Measurements from ENCODE around the gene MUL1.

The MUL1 gene

DNA sequence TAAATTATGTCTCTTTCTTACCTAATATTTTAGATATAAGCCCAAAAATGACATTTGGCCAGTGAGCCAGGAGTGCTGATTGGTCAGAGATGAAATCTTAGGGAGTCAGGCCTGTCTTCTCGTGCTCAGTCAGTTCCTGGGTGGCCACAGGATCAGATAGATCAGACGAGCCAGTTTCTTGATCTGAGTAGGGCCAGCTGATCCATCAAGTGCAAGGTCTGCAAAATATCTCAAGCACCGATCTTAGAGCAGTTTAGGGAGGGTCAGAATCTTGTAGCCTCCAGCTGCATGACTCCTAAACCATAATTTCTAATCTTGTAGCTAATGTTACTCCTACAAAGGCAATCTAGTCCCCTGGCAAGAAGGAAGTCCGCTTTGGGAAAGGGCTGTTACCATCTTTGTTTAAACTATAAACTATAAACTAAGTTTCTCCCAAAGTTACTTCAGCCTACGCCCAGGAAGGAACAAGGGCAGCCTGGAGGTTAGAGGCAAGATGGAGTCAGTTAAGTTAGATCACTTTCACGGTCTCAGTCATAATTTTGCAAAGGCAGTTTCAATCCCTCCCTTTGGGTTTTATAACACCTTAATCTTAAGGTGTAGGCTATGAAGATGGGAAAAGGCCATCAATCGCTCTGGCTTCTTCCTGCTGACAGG, 11.8 kb upstream of the MUL1 start:
- in situ Hi-C loops (cut with MboI; ENCODE audit: low sequenced_read_pairs): loop anchor here (5.0 to 25.0 kb wide), 2 partner anchors 118 to 668 kb away; partner anchors contain the start of gene EIF4G3

DNA sequence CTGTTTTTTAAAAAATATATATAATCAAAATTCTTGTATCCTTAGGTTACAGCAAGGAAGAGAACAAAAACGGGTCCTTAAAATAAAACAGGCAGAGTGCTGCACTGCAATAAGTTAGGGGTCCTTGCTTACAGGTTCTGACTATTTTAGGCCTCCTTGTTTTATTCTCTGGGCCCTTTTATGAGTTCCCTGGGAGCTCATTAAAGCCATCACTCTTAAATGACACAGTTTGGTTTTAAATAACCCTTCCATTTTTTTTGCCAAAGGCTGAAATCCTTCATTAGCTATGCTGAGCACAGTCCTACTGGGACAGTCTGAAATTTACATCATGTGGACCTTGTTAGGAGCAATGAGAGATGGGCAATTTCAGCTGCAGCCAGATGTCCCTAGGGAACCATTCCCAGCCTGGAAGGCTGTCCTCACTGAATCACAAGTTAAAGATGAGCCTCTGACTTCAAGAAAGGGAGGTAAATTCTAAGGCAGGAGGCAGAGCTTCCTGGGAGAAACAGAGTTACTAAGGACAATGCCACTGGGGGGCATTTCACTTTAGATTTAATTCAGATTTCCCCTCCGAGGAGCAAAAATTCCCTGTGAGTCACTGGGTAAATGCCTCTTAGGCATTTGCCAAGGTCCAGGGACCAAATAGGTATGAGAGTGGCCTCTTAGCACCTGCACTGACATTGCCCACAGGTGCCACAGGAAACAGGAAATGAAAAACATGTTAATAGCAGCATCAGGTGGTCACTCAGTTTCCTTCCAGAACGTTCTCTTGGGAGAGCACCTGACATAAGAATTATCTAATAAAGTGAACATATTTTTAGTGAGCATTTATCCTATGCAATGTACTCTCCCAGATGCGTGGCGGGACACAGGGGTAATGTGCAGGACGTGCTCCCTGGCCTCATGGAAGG, 3.8 kb upstream of the MUL1 start:
- in situ Hi-C loops (cut with MboI; ENCODE audit: low sequenced_read_pairs): loop anchor here (25.0 kb wide), 1 partner anchor 676 kb away; the partner anchor contains the start of gene EIF4G3

DNA sequence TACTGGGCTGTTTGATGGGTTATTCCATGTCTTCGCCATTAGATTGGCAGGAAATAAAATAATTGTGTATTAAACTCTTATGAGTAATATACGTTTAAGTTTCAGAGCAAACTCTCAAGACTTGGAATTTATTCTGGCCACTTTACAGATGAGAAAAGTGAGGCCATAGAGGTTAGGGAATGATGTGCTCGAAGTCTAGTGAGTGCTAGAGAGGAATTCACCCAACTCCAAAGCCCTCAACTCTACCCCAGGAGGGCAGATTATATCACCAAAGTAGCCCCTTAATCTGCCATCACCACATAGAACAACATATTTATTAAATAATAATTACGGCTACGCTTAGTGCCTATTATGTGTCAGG, 440 bp upstream of the MUL1 start:
- in situ Hi-C loops (cut with MboI; ENCODE audit: low sequenced_read_pairs): loop anchor here (25.0 kb wide), 1 partner anchor 679 kb away; the partner anchor contains the start of gene EIF4G3

DNA sequence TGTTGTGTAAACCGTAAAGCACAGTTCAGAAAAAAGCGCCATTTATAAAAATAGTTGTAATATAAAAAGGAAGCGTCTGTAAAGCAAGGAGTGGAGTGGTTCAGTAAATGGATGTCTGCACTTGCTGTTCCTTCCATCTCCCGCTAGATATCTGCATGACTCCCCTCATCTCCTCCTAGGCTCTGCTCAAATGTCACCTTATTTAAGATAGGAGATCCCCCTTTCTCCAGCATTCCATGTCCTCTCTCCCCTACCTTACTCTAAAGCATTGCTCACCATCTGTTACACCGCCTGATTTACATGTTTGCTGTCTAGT, 745 bp downstream of the MUL1 start:
- in situ Hi-C loops (cut with MboI; ENCODE audit: low sequenced_read_pairs): loop anchor here (25.0 kb wide), 1 partner anchor 680 kb away; the partner anchor contains the start of gene EIF4G3

DNA sequence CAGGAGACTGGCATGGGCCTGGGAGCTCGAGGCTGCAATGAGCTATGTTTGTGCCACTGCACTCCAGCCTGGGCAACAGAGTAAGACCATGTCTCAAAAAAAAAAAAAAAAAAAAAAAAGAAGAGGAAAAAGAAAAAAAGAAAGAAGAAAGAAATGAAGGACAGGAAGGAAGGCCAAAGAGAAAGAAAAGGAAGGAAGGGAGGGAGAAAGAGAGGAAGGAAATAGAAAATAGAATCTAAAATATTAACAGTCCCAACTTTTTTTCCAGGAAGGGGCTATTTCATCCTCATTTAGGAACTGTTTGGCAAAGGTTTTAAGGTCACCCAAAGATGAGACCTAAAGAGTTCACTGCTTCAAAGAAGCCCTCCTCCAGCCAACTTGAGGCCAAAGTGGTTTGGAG, 2.5 kb downstream of the MUL1 start:
- in situ Hi-C loops (cut with MboI; ENCODE audit: low sequenced_read_pairs): loop anchor here (25.0 kb wide), 1 partner anchor 682 kb away; the partner anchor contains the start of gene EIF4G3

DNA sequence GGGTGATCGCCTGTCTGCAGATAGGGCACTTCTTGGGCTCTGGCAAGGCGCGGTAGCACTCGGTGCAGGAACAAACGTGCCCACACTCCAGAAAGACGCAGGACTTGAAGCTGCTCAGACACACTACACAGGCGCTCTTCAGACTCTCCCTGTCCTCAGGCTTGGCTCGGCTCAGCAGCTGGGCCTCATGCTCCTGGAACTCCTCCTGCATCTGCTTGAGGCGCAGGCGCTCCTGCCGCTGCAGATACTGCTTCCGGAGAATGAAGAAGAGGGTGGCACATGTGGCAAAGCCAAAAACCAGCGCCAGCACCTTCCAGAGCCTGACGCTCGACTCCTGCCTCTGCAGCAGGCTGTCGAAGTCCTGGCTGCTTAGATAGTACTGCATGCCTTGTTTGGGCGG, 7.2 kb downstream of the MUL1 start:
- in situ Hi-C loops (cut with MboI; ENCODE audit: low sequenced_read_pairs): loop anchor here (25.0 kb wide), 1 partner anchor 687 kb away; the partner anchor contains the start of gene EIF4G3

DNA sequence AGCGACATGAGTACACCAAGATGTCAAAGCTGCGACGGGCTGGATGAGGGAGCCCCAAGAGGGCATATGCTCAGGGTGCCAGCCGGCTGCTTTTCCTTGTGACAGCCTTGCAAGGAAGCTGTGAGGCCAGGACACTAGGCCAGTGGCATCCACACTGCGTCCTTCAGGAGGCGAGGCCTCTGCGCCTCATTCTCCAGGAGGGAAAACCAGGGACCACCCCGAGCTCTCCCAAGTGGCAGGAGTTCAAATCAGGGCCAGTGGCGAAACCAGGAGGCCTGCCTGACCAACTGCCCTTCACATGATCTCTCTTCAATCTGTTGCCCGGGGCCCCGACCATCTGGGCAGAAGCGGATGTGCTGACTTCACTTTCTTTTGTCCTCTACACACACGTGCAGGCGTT, 8.2 kb downstream of the MUL1 start:
- in situ Hi-C loops (cut with MboI; ENCODE audit: low sequenced_read_pairs): loop anchor here (10.0 to 25.0 kb wide), 3 partner anchors 287 to 688 kb away; partner anchors contain the start of genes EIF4G3 and PLA2G2E

DNA sequence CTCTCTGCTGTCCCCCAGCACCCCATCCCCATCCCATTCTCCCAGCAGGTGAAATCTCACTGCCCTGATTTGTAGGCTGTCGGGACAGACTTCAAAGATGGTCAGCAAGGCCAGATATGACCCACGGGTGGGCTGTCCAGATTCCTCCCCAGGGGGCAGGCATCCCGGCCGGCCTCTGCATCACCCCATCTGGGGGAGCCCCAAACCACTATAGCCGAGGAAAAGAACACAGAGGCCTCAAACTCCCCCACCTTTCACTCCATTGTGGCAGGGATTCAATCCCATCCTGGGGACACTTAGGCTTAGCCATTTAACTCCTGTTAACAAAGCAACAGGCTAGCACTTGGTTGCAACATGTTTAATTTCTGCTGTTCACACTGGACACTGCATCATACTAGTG, 8.8 kb downstream of the MUL1 start:
- in situ Hi-C loops (cut with MboI; ENCODE audit: low sequenced_read_pairs): loop anchor here (10.0 to 25.0 kb wide), 2 partner anchors 287 to 574 kb away; partner anchors contain the start of gene PLA2G2E

DNA sequence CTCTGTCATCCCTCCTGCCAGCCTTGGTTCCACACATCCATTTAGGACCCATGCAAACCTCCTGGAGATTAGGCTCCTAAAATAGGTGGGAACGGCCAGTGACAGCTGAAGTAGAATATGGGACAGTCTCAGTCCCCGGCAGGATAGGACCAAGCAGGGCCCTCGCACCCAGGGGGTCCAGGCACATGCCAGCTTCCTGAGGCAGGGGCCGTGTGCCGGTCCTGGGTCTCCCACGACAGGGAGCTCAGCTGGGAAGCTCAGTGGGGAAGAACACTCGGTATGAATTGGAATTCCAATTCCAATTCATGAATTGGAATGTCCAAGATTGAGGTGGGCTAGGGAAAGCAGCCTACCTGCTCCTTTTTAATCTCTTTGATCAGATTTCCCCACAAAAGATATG, 9.8 kb downstream of the MUL1 start:
- in situ Hi-C loops (cut with MboI; ENCODE audit: low sequenced_read_pairs): loop anchor here (10.0 to 25.0 kb wide), 2 partner anchors 286 to 573 kb away; partner anchors contain the start of gene PLA2G2E

DNA sequence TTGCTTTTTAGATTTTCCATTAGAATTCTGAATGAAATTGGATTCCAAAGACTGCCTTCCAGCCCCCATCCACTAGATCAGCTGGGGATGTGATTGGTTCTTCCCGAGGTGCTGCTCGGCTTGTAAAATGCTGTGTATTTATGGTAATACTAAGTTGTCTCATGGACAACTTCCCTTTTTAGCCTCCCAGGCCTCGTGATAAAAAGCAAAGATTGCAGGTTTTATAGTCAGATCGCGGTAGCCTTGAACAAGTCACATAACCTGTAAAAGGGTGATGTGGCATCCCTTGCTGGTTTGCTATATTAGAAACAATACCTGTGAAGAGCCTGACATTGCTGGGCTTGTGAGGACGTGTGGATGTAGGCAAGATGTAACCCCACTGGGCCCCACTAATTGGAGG, 10.4 kb downstream of the MUL1 start:
- in situ Hi-C loops (cut with MboI; ENCODE audit: low sequenced_read_pairs): loop anchor here (10.0 to 25.0 kb wide), 2 partner anchors 285 to 573 kb away; partner anchors contain the start of gene PLA2G2E

DNA sequence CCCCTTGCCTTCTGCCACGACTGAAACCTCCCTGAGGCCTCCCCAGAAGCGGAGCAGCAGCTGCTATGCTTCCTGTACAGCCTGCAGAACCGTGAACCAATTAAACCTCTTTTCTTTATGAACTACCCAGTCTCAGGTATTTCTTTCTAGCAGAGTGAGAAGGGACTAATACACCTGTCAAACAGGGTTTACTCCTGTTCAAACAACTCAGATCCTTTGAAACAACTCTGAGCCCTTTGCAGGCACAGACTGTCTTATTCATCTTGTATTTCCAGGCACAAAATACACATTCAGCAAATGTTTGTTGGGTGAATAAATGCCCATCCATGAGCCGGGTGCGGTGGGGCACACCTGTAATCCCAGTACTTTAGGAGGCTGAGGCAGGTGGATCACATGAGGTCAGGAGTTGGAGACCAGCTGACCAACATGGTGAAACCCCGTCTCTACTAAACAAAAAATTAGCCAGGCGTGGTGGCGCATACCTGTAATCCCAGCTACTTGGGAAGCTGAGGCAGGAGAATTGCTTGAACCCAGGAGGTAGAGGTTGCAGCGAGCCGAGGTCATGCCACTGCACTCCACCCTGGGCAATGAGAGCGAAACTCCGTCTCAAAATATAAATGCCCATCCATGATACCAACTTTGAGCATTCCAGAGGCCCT, 11.1 kb downstream of the MUL1 start:
- in situ Hi-C loops (cut with MboI; ENCODE audit: low sequenced_read_pairs): loop anchor here (10.0 to 25.0 kb wide), 2 partner anchors 285 to 572 kb away; partner anchors contain the start of gene PLA2G2E

DNA sequence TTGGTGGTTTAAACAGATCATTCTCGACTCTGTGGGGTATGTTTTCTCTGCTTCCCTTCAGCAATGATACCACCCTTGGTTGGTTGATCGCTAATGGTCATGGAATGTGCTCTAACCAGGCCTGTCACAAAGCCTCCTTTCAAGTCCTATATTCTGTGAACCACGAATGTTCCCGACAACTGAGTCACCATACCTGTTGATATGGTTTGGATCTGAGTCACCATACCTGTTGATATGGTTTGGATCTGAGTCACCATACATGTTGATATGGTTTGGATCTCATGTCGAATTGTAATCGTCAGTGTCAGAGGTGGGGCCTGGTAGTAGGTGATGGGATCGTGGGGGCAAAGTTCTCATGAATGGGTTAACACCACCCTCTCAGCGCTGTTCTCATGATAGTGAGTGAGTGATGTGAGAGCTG, 11.7 kb downstream of the MUL1 start:
- in situ Hi-C loops (cut with MboI; ENCODE audit: low sequenced_read_pairs): loop anchor here (10.0 to 25.0 kb wide), 2 partner anchors 284 to 571 kb away; partner anchors contain the start of gene PLA2G2E

DNA sequence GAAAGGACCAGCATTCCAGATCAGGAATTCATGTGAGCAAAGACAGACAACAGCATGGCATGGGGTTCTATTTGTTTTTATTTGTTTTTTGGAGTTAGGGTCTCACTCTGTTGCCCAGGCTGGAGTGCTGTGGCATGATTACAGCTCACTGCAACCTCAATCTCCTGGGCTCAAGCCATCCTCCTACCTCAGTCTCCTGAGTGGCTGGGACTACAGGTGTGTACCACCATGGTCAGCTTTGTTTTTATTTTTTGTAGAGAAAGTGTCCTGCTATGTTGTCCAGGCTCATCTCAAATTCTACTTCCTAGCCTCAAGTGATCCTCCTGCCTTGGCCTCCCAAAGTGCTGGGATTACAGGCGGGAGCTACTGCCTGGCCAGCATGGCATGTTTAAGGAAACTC, 12.3 kb downstream of the MUL1 start:
- in situ Hi-C loops (cut with MboI; ENCODE audit: low sequenced_read_pairs): loop anchor here (10.0 to 25.0 kb wide), 2 partner anchors 283 to 571 kb away; partner anchors contain the start of gene PLA2G2E

DNA sequence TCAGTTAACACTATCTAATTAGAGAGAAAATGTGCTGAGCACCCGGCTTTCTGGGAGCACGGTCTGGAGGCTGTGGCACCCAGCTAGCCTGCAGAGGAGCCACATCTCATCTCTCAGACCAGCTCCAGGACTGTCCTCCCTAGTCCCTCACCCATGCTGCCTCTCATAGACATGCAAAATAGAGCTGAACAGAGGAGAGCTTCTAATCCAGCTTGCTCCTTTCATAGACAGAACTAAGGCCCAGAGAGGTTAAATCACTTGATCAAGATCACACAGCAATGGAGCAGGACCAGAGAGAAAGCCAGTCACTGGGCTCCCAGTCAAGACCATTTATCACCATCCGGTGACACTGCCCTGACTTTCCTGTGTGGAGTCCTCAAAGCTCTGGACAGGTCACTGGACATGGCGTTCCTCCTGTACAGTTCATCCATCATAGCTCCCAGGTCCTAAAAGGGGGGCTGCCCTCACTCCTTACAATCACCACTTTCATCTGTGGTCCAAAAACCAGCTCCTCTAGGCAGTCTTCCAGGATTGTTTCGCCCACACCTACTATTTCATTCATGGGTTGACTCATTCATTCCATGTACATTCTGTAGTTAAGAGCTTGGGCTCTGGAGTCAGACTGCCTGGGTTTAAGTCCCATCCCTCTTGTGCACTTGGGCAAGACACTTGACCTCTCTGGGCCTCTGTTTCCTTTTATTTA, 13.2 kb downstream of the MUL1 start:
- in situ Hi-C loops (cut with MboI; ENCODE audit: low sequenced_read_pairs): loop anchor here (10.0 to 25.0 kb wide), 2 partner anchors 282 to 570 kb away; partner anchors contain the start of gene PLA2G2E

DNA sequence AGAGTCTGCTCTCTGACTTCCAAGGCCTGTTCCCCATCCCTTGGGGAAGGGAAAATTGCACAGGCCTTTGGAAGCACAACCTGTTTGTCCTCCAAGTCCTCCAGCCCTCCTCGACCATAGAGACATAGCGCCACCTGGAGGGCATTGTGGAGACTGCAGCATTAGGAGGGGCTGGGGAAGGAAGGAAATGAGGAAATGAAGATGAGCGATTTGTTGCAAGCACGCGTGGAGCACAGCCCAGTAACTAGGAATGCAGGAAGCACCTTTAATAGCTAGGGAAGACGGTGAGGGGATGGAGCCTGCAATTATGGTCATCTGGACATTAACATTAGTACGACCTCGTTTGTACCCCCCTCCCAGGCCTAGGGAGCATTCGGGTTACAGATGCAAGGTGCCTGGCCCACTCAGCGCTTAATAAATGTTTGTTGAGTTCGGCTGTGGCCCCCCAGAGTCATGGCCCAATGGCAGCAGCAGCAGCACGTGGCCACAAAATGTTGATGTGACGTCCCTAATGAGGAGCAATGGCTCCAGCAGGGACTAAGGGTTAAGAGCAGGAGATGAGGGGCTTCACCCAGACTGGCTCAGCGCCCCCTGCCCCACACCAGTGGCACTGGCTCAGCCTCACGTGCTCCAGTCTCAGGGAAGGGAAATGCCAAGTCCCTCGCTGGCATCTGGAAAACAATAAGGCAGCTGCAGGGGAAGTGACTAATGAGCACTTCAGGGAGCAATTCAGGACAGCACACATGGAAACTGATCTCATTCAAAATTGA, 13.9 kb downstream of the MUL1 start:
- in situ Hi-C loops (cut with MboI; ENCODE audit: low sequenced_read_pairs): loop anchor here (10.0 to 25.0 kb wide), 2 partner anchors 282 to 569 kb away; partner anchors contain the start of gene PLA2G2E

DNA sequence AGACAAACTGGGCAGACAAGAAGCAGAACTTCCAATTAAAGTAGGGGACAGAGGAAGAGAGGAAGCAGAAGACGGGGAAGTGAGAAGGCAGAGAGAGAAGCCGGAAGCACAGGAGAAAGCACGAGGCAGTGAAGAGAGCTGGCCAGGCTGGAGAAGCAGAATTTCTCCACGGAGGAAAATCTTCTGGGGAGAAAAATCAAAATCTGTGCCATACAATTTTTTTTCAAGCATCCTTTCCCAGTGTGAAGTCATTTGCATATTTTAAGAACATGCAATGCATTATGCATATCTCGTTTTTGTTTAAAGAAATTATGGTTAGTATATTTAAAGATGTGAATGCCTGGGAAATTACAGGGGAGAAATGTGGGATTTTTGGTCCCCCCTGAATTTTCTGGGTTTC, 14.6 kb downstream of the MUL1 start:
- in situ Hi-C loops (cut with MboI; ENCODE audit: low sequenced_read_pairs): loop anchor here (10.0 to 25.0 kb wide), 2 partner anchors 281 to 569 kb away; partner anchors contain the start of gene PLA2G2E

DNA sequence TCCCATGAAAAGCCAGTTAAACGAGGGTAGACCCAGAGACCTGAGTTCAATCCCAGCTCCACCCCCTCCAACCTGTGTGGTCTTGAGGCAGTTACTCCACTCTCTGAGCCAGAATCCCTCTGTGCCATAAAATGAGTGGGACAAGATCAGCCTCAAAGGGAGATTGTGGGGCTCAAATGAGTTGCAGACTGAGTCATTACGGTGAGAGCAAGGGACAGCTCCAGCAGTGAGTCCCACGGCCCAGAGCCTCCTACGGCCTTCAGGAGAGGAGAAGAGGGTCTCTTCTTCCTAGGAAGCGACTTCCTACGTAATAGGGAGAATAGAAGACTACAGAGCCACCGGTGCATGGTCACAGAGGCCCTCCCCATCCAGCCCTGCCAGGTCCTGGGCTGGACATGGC, 15.2 kb downstream of the MUL1 start:
- in situ Hi-C loops (cut with MboI; ENCODE audit: low sequenced_read_pairs): loop anchor here (10.0 to 25.0 kb wide), 2 partner anchors 280 to 568 kb away; partner anchors contain the start of gene PLA2G2E

DNA sequence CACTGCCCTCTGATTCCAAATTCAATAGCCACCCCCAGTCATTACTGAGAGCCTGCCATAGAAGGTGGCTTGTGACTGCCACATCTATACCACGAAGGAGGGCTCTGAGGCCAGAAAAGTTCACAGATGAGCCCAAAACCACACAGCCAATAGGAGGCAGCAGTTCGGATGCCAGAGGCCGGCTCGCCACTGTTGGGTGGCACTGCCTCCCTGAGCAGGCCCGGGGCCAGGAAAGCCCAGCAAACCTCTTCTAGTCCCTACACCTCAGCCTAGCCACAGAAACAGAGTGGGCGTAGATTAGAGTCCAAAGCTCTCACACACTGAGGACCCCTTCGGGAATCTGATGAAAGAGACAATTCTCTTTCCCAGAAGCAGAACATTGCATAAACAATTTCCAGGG, 16.1 kb downstream of the MUL1 start:
- in situ Hi-C loops (cut with MboI; ENCODE audit: low sequenced_read_pairs): loop anchor here (10.0 to 25.0 kb wide), 2 partner anchors 280 to 567 kb away; partner anchors contain the start of gene PLA2G2E

DNA sequence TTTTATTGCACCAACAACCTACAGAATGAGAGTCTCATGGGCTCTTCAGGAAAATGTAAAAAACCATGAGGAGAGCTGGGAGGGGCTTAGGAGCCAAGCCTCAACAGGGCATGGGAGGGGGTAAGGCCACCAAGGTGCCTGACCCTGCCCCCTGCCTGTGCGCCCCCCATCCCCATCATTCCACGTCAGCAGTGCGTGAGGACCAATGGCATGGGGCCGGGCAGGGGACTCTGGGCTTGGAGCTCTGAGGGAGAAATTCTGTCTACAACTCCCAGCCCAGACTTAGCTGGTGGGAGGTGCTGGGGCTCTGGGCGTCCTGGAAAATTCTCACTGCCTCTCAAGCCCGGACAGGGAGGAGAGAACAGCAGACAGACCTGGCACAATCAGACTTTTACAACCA, 16.8 kb downstream of the MUL1 start:
- in situ Hi-C loops (cut with MboI; ENCODE audit: low sequenced_read_pairs): loop anchor here (10.0 to 25.0 kb wide), 2 partner anchors 279 to 566 kb away; partner anchors contain the start of gene PLA2G2E
